ENCODE results near the gene RPTOR.
A peak's percentile ranks its signal among the peaks of the same experiment; 100 is the strongest.
"Not testable (repeated sequence)": the region's sequence is repeated elsewhere in the genome, so short reads cannot be mapped to it uniquely, and the experiment has no call there.

RPTOR gene

DNA sequence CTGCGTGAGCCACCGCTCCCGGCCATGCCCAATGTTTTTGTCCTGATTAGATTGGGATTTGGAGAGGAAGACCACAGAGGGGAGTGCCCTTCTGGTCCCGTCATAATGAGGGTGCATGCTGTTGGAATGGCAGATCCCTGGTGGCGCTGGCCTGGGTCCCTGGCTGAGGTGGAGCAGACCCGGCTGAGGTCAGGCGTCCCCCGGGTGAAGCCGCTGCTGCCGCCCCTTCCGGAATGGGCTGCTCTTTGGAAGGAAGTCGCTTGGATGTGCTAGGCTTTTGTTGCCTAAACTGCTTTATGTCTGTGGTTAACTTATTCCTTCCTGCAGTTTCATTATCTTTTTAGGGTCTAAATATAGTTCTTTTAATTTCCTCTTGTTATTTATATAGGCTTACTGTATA, 326.7 kb downstream of the RPTOR start:
- no peak for DNase-seq

DNA sequence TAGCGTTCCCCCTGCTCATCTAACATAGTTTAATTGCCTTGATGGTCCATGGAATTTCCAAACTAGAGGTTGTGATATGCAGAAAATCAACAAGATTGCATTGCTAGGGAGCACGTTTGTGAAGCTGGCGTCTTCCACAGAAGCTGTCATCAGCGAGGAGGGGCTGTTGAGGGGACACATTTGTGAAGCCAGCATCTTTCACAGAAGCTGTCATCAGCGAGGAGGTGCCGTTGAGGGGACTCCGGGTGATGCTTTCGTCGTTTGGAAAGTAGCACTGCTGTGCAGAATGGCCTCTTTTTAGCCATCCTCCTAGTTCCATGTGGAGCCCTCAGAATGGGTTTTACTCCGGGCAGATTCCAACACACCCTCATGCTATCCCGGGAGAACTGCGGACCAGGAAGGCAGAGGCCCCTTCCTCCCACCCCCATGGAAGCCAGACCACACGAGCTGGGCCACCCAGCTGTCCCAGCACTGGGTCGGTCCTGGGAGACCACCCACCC, 327.4 kb downstream of the RPTOR start:
- DNase-seq: no peak

DNA sequence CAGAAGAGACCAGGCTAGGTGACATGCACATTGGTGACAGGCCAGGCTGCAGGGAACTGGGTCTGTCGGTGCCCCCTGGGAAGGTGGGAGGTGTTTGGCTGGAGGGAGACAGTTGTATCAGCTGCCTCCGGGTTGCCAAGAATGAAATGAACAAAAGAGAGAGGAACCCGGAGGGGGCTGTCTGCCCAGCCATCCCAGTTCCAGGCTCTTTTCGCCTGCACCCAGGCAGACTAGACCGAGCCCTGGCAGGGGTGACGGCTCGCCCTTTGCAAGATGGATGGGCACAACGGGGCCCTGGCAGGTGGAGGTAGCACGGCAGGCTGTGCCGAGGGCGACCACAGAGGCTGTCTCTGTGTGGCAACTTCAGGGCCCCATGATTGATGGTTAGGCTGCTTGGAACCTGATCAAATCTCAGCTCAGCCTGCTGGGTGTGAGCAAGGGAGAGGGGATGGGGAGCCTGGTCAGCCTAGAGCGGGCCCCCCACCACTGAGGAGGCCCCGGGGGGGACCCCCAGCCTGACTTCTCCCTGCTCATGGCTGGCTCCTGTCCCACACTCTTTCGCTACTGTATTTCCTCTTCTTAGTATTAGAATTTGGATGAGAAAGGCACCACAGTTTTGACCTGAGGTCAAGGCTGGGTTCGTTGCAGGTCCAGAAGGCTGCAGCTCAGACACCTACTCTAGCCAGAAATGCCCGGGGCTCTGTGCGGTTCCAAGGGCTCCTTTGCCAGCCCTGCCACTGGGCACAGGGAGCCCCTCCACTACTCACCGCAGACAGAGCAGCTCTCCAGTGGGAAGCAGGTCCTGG, 328.1 kb downstream of the RPTOR start:
- no peak for DNase-seq

GRCh38 chr17:80873307-80873951, 328.8 kb downstream of the RPTOR start:
- peak in 9 of 14 donors; percentile 8 to 74 (median 52) for DNase-seq

GRCh38 chr17:80874866-80875445, 330.3 kb downstream of the RPTOR start:
- DNase-seq: no peak

DNA sequence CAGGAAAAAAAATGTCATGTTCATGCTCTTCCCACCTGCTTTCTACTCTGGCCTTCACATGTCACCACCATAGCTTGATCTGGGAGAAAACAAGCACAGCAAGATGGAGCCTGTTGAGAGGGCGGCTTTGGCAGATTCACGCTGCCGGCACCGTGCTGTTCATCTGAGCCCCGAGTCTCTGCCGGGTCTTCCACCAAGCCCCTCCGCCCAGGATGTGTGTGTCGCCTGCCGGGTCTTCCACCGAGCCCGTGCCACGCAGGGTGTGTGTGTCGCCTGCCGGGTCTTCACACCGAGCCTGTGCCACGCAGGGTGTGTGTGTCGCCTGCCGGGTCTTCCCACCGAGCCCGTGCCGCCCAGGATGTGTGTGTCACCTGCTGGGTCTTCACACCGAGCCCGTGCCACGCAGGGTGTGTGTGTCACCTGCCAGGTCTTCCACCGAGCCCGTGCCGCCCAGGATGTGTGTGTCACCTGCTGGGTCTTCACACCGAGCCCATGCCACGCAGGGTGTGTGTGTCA, 330.9 kb downstream of the RPTOR start:
- not testable (repeated sequence) for DNase-seq

GRCh38 chr17:80876456-80876949, 331.9 kb downstream of the RPTOR start:
- DNase-seq: not testable (repeated sequence)

DNA sequence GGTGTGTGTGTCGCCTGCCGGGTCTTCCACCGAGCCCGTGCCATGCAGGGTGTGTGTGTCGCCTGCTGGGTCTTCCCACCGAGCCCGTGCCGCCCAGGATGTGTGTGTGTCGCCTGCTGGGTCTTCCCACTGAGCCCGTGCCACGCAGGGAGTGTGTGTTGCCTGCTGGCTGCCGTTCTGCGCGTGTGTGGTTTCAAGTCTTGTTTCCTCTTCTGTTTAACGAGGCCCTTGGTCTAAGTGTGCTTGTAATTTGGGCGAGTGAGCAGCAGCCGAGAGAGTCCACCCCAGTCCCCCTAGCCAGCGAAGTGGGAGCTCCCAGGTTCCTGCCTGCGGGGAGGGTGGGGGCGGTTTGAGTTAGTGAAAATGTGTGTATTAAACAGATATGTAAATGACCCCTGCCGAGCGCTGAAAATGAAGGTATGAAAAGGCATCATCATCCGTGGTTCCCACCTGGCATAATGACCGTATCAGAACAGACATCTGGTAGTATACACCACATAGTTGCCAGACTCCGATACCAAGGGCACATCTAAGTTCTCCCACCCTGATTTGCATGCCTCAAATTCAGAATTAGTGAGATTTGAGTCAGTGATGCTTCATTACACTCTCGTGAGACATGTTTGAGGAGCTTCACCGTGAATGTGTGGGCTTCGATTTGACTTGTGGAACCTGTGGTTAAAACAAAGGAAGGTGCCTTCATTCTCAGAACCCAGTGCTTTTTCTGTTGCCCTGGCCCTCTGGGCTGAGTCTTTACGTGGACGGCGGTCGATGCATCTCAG, 332.5 kb downstream of the RPTOR start:
- no peak for DNase-seq

DNA sequence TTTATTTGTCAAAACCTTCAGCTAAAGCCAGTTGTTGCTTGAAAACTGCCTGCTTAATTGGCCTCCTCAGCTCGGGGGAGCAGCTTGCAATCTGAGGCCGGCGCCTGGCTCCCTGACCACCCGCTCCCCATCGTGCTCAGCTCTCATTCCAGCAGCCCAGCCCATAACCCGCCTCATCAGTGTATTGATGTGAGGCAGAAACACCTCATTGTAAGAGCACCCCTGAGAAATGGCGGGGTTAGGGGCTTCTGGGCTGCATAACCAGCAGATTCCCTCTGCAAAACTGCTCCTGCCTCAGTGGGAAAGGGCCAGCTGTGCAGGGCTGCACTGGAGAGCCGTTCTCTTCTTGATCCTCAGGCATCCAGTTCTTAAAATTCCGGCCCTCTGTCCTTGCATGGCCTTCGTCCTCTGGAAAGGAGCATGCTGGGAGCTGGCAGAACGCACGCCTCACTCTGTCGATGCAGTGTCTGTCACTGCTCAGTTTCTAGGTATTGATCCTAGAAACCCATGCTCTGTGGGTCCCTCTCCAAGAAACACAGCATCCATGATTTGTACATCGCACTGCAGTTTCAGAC, 333.2 kb downstream of the RPTOR start:
- no peak for DNase-seq

DNA sequence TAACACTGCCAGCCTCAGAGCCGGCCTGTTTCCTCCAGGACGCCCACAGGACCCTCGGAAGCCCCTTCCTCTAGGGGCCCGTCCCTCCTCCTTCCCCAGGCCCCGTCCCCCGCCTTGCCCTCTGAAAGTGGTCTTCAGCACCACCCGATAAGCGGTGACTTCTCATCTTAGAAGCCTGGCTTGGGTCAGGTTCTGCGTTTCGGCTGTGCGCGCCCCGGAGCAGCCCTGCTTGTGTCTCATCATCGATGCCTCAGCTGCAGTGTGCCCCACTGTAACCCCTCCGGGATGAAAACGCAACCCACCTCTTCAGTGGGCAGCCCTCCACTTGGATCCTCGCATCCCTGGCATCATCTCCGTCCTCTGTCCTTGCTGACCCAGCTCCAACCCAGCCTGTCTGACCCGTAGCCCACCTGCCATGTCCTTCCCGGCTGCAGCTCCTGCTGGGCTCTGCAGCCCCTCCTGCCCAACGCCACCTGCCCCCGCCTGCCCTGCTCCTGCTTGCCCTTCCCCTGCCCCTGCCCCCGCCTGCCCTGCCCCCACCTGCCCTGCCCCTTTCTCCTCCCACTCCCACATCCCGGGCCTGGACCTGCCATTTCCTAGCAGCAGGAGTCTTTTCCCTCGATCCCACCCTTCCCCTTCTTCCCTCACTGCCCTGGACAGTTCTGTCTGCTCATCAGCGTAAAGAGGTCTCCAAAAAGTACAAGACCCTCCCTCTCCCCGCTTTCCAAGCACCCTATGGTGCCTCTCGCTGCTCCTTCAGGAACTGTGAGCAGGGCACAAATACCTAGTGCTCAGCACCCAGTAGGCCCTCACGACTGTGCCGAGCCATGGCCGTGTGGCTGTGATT, 334.5 kb downstream of the RPTOR start:
- DNase-seq: no peak

DNA sequence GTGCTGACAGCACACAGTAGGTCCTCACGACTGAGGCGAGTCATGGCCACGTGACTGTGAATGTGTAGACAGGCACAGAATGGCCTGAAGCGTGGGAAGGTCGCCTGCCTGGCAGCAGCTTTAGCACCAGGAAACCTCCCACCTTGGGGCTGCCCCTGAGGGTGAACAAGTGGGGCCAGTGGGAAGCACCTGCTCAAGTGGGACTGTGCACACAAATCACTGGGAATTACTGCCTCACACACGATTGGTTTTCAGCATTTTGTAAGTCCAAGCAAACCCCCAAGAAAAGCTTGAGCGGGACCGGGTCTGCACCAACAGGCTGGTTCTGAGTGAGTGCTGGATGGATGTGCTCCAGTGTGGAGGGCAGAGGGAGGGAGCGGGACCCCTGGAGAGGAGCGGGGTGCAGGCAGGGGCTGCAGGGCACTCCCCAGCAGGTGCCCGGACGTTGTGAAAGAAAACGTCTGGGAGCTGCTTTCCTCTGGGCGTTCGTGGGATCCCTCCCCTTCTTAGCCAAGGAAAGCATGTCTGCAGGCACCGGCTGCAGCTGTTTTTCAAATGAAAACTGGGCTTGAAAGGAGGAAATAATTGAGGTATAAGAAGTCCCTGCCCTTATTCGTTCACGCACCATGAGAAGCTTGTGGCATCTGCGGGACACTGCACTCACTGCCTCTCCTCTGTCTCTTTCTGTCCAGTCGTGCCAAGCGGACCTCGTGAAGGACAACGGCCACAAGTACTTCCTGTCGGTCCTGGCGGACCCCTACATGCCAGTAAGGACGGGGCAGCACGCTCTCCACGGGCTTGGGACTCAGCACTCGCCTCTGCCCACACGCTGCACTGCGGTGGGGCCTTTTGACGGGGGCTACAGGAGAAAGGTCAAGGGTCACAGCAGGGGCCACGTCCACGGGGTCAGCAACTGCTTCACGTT, 335.3 kb downstream of the RPTOR start:
- DNase-seq: no peak

- DNase-seq: no peak
Measured at GRCh38 chr17:80880648-80880985, 336.0 kb downstream of the RPTOR start.

- no peak for DNase-seq
Measured at GRCh38 chr17:80881306-80881705, 336.7 kb downstream of the RPTOR start.

DNA sequence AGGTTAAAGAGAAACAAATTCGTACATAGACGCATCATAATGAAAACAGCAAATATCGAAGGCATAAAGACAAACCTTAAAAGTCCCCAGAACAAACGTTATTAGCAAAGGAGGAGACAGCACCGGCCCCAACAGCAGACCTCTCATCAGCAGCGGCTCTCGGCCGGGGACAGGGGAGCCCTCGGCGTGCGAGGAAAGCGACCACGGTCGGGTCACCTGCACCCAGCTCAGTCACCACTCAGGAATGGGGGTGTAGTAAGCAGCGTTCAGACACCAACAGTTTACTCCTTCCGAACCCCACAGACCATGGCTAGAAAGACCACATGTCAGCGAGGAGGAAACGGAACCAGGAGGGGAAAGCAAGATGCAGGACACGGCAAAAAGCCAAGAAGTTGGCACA, 337.7 kb downstream of the RPTOR start:
- no peak for DNase-seq

GRCh38 chr17:80882926-80883685, 338.5 kb downstream of the RPTOR start:
- no peak for DNase-seq

- no peak for DNase-seq
Measured at GRCh38 chr17:80883831-80884735, 339.4 kb downstream of the RPTOR start.

DNA sequence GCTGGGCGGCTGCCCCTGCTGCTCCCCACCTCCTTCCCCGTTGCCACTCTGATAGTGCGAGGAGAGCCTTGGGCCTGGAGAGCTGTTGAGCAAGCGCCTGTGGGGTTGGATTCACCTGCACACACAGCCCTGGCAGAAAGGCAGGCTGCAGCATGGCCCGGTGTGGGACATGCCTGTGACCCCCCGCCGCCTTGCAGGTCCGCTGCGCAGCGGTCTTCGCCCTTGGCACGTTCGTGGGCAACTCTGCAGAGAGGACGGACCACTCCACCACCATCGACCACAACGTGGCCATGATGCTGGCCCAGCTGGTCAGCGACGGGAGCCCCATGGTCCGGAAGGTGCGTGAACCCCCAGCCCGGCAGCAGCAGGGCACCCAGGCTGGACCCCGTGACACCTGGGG, 340.2 kb downstream of the RPTOR start:
- no peak for DNase-seq

- DNase-seq: no peak
Measured at GRCh38 chr17:80885947-80886582, 341.4 kb downstream of the RPTOR start.

Data from C1 segment of cervical spinal cord (tissue), 14 donors.